IgD-negative memory B cell (primary cell): ENCODE data around the gene DDX25. TPM values are rescaled to one million over a fixed set of nuclear protein-coding genes. Genes with fewer than 3 reads are reported as not detected.
"Not testable (repeated sequence)": the region's sequence is repeated elsewhere in the genome, so short reads cannot be mapped to it uniquely, and the experiment has no call there.

Experiments used
- H3K27ac Mint-ChIP-seq, 3 donors: one replicate each; pipeline ENCODE4 v1.8.0; 2020 to 2022; ENCODE audit warnings: mild to moderate bottlenecking in 3 of 3, mixed read lengths in 3 of 3, moderate library complexity in 1 of 3
- H3K27me3 Mint-ChIP-seq: one replicate; pipeline ENCODE4 v1.8.0; 2021; ENCODE audit warnings: mixed read lengths
- H3K36me3 Mint-ChIP-seq: one replicate; pipeline ENCODE4 v1.8.0; 2020; ENCODE audit warnings: mild to moderate bottlenecking, mixed read lengths
- H3K4me1 Mint-ChIP-seq, 3 donors: one replicate each; pipeline ENCODE4 v1.8.0; 2020 to 2022; ENCODE audit warnings: mixed read lengths in 3 of 3, mild to moderate bottlenecking in 1 of 3
- H3K4me3 Mint-ChIP-seq, 4 donors: one replicate each; pipeline ENCODE4 v1.8.0; 2020 to 2022; ENCODE audit warnings: mild to moderate bottlenecking in 4 of 4, mixed read lengths in 4 of 4, moderate library complexity in 3 of 4
- H3K9me3 Mint-ChIP-seq, 3 donors: one replicate each; pipeline ENCODE4 v1.8.0; 2020 to 2021; ENCODE audit warnings: mixed read lengths in 3 of 3, mild to moderate bottlenecking in 1 of 3
- polyA plus RNA-seq: library from polyadenylated mRNA; unstranded; fragments of 300-500 nt; fragmentation: Illumina TruSeq; gene quantifications from one replicate; pipeline ENCODE4 v1.2.3, GENCODE V29; 2021

Gene DDX25
- polyA plus RNA-seq, 1 donor from 2014 or later, result 0.08 TPM

- Mint-ChIP-seq H3K4me1 (peaks cover 12 to 27% (median 16%) of the 10 kb centered on the region in 3 donors), H3K27ac (no peak overlapping the region), H3K4me3 (peak overlapping the region in 1 of 4 donors; percentile 71), H3K36me3 (peaks cover 2% of the 10 kb centered on the region), H3K9me3 (peaks cover 0 to 2% (median 0%) of the 10 kb centered on the region in 3 donors), H3K27me3 (no peaks in the 10 kb centered on the region)
Measured at GRCh38 chr11:125890447-125891100, 13.7 kb upstream of the DDX25 start.

DNA sequence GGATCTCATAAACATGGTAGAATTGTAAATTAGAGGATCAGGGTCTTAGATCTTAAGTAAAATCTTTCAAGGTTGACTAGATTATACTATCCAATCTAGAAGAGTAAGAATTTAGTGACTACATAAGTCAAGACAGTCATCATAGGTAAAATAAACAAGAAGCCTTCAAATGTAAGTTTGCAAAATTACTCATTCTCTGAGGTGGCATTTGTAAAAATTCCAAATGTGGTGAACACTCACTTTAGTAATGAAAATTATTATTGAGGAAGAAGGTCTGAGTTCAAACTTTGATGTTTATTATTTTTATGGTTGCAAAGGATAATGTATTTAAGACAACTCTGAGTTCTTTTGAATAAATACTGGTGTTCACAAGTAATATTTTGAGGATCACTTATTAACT, 12.2 kb upstream of the DDX25 start:
- Mint-ChIP-seq H3K4me3 (no peak overlapping the region), H3K36me3 (peaks cover 2% of the 10 kb centered on the region), H3K27ac (peak overlapping the region in 1 of 3 donors; percentile 32), H3K4me1 (peaks cover 15 to 24% (median 15%) of the 10 kb centered on the region in 3 donors), H3K27me3 (no peaks in the 10 kb centered on the region), H3K9me3 (peaks cover 0 to 2% (median 0%) of the 10 kb centered on the region in 3 donors)

DNA sequence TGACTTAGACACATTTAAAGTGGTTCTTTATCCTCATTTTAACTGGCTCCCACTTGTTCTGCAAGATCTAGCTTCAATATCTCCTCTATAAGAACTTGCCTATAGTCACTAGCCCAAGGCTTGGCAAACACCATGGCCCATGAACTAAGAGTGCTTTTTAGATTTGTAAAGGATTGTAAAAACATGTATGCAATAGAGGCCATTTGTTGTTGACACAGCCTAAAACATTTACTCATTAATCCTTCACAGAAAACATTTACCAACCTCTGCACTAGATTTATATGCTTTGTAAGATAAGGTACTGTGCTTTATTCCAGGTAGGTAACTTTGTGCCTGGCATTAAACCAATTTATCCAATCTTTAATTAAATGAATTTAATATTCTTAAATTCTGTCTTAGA, 11.3 kb upstream of the DDX25 start:
- Mint-ChIP-seq H3K27me3 (no peaks in the 10 kb centered on the region), H3K4me1 (peaks cover 9 to 19% (median 9%) of the 10 kb centered on the region in 3 donors), H3K27ac (peak overlapping the region in 1 of 3 donors; percentile 32), H3K36me3 (peaks cover 2% of the 10 kb centered on the region), H3K9me3 (no peaks in the 10 kb centered on the region), H3K4me3 (no peak overlapping the region)

DNA sequence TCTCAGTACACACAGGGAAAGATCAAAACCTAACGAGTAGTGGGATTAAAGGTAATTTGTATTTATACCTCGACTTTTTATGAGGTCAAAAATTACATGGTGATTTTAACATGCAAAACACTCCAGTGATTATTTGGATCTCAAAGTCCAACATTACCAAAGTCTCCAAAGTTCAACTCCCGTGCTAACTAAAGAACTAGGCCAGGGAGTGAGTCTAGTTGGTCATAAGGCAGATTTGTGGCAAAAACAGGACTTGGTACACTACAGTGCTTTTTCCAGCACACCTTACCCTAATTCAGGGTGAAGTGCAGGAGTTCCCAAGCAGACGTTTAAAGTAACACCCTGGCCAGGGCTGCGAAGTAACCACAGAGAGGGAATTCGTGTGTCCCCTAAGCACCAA, 2.4 kb upstream of the DDX25 start:
- peaks cover 14 to 27% (median 24%) of the 10 kb centered on the region in 3 donors for H3K4me1 Mint-ChIP-seq
- no peak overlapping the region for H3K27ac Mint-ChIP-seq
- H3K9me3 Mint-ChIP-seq, result no peaks in the 10 kb centered on the region
- H3K36me3 Mint-ChIP-seq, result peaks cover 10% of the 10 kb centered on the region
- peak overlapping the region; percentile 51 to 87 (median 68) for H3K4me3 Mint-ChIP-seq
- H3K27me3 Mint-ChIP-seq, result peaks cover 14% of the 10 kb centered on the region

- Mint-ChIP-seq H3K4me1 (peaks cover 14 to 27% (median 24%) of the 10 kb centered on the region in 3 donors), H3K4me3 (peak overlapping the region; percentile 93 to 99 (median 96))
Measured at GRCh38 chr11:125902277-125902926, 1.9 kb upstream of the DDX25 start.

GRCh38 chr11:125902927-125903710, 1.2 kb upstream of the DDX25 start, which contains the start of gene PUS3:
TSS of gene PUS3 (minus strand) at chr11:125903206. CDS start at chr11:125896284, 6,922 bp downstream.
- Mint-ChIP-seq H3K4me1 (peaks cover 14 to 27% (median 24%) of the 10 kb centered on the region in 3 donors), H3K9me3 (no peaks in the 10 kb centered on the region), H3K36me3 (peaks cover 10% of the 10 kb centered on the region), H3K27me3 (peaks cover 14% of the 10 kb centered on the region), H3K4me3 (peak within 1 kb of the TSS; percentile 93 to 99 (median 96)), H3K27ac (peak within 1 kb of the TSS; percentile 82 to 96 (median 92))

More at GRCh38 chr11:125902277-125902926, 1.9 kb upstream of the DDX25 start:
- no peaks in the 10 kb centered on the region for H3K9me3 Mint-ChIP-seq
- H3K36me3 Mint-ChIP-seq, result peaks cover 10% of the 10 kb centered on the region
- H3K27me3 Mint-ChIP-seq, result peaks cover 14% of the 10 kb centered on the region
- H3K27ac Mint-ChIP-seq, result peak overlapping the region; percentile 82 to 96 (median 92)

GRCh38 chr11:125904678-125905077, 370 bp downstream of the DDX25 start:
- peaks cover 11 to 23% (median 21%) of the 10 kb centered on the region in 3 donors for H3K4me1 Mint-ChIP-seq
- H3K9me3 Mint-ChIP-seq, result no peaks in the 10 kb centered on the region
- peak overlapping the region; percentile 58 to 84 (median 81) for H3K4me3 Mint-ChIP-seq
- H3K27ac Mint-ChIP-seq, result no peak overlapping the region
- H3K36me3 Mint-ChIP-seq, result peaks cover 3% of the 10 kb centered on the region
- H3K27me3 Mint-ChIP-seq, result peaks cover 14% of the 10 kb centered on the region

- Mint-ChIP-seq H3K27me3 (peaks cover 15% of the 10 kb centered on the region), H3K4me3 (no peak overlapping the region), H3K9me3 (peaks cover 0 to 2% (median 0%) of the 10 kb centered on the region in 3 donors), H3K4me1 (no peaks in the 10 kb centered on the region), H3K36me3 (no peaks in the 10 kb centered on the region), H3K27ac (no peak overlapping the region)
Measured at GRCh38 chr11:125910226-125910849, 6.0 kb downstream of the DDX25 start.

DNA sequence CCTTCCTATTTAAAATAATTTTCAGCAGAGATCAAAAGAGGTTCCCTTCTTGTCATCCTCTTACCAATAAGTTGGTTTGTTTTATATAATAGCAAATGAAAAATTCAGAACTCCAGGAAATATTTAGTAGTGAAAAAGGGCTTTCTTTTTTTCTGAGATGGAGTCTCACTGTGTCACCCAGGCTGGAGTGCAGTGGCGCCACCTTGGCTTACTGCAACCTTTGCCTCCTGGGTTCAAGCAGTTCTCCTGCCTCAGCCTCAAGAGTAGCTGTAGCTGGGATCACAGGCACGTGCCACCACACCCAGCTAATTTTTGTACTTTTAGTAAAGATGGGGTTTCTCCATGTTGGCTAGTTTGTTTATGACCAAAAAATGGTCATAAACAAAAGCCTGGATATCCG, 10.3 kb downstream of the DDX25 start:
- H3K36me3 Mint-ChIP-seq, H3K4me1 Mint-ChIP-seq, H3K4me3 Mint-ChIP-seq, H3K9me3 Mint-ChIP-seq, H3K27ac Mint-ChIP-seq: not testable (repeated sequence)
- H3K27me3 Mint-ChIP-seq, result peaks cover 19% of the 10 kb centered on the region

- Mint-ChIP-seq H3K36me3 (no peaks in the 10 kb centered on the region), H3K4me1 (no peaks in the 10 kb centered on the region), H3K27ac (no peak overlapping the region), H3K27me3 (peaks cover 9% of the 10 kb centered on the region), H3K9me3 (no peaks in the 10 kb centered on the region), H3K4me3 (no peak overlapping the region)
Measured at GRCh38 chr11:125916683-125917347, 12.5 kb downstream of the DDX25 start.

- Mint-ChIP-seq H3K27me3 (peaks cover 7% of the 10 kb centered on the region), H3K27ac (no peak overlapping the region), H3K4me3 (no peak overlapping the region), H3K4me1 (peaks cover 0 to 3% (median 0%) of the 10 kb centered on the region in 3 donors), H3K9me3 (no peaks in the 10 kb centered on the region), H3K36me3 (no peaks in the 10 kb centered on the region)
Measured at GRCh38 chr11:125918140-125918840, 14.0 kb downstream of the DDX25 start.

DNA sequence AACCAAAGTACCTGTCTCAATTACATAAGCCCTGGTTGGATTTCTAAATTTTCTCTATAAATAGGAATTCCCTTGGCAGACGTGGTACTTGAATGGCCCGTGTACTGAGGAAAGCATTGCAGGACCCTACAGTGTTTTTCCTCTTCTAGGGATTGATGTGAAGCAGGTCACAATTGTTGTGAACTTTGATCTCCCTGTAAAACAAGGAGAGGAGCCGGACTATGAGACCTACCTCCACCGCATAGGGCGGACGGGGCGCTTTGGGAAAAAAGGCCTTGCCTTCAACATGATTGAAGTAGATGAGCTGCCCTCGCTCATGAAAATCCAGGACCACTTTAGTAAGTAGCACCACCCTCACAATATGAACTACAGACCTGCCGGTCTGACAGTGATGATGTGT, 16.7 kb downstream of the DDX25 start:
- Mint-ChIP-seq H3K4me1 (peaks cover 0 to 3% (median 0%) of the 10 kb centered on the region in 3 donors), H3K27ac (no peak overlapping the region), H3K27me3 (peaks cover 7% of the 10 kb centered on the region), H3K4me3 (no peak overlapping the region), H3K9me3 (no peaks in the 10 kb centered on the region), H3K36me3 (no peaks in the 10 kb centered on the region)

DNA sequence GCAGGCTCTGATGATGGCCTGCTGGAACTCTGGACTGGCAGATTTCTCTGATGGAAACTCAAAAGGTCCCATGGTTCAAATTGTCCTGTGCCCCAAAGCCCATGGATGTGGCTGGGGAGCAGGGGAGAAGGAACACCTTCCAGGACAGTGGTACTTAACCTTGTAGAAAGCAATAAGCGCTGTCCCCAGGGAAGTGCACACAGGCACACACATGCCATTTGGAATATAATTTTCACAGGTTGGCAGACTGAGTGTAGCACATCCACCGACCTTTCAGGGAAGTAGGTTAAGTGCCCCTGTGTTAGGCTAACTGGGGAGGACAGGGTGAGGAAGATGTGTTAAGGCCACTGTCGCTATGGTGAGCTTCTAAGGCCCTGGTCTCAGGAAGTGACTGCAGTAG, 17.8 kb downstream of the DDX25 start:
- Mint-ChIP-seq H3K27me3 (peaks cover 7% of the 10 kb centered on the region), H3K27ac (no peak overlapping the region), H3K9me3 (no peaks in the 10 kb centered on the region), H3K36me3 (no peaks in the 10 kb centered on the region), H3K4me1 (peaks cover 0 to 3% (median 0%) of the 10 kb centered on the region in 3 donors), H3K4me3 (no peak overlapping the region)
